ENCODE measurements around the gene WNT10A.

DNA sequence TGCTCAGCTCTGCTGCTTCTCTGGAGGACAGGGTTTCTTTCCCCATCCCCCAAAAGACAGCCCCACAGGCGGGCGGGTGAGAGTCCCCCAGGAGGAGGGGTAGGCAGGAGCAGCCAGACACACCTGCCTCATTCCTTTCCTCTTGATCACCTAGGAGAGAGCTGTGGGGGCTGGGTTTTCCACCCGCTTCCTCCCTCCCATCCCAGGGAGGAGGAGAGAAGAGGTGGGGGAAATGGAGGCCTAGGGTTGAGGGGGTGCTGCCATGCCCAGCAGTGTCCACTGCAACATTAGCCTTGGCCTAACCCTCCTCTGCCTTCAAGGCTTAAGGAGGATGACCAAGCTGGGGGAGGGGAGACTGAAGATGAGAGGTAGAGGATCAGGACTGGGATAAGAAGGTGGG lies 14.7 kb downstream of the WNT10A start:
- TF ChIP-seq POLR2A (IDR thresholded peaks at IDR 0.05) (no peak), POLR2AphosphoS5 (IDR thresholded peaks at IDR 0.05; ENCODE audit: insufficient read depth in 1 of 2, low read depth in 1 of 2) (no peak)
- TF ChIP-seq, protein P1, sequence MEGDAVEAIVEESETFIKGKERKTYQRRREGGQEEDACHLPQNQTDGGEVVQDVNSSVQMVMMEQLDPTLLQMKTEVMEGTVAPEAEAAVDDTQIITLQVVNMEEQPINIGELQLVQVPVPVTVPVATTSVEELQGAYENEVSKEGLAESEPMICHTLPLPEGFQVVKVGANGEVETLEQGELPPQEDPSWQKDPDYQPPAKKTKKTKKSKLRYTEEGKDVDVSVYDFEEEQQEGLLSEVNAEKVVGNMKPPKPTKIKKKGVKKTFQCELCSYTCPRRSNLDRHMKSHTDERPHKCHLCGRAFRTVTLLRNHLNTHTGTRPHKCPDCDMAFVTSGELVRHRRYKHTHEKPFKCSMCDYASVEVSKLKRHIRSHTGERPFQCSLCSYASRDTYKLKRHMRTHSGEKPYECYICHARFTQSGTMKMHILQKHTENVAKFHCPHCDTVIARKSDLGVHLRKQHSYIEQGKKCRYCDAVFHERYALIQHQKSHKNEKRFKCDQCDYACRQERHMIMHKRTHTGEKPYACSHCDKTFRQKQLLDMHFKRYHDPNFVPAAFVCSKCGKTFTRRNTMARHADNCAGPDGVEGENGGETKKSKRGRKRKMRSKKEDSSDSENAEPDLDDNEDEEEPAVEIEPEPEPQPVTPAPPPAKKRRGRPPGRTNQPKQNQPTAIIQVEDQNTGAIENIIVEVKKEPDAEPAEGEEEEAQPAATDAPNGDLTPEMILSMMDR (IDR thresholded peaks at IDR 0.05) = no peak

Data from vagina (tissue), 2 donors.